Breast epithelium (tissue), 3 donors: ENCODE data around the gene DNAH7.

Experiments
- POLR2A ChIP-seq: fragments of 450-650 bp; IDR thresholded peaks from one replicate; pipeline ENCODE4 v1.6.1; 2016; ENCODE audit warnings: antibody characterized with exemption, mild to moderate bottlenecking, moderate library complexity
- TF ChIP-seq, protein P1 (sequence below), 3 donors: fragments of 450-650 bp; IDR thresholded peaks; one replicate each; pipeline ENCODE4 v1.5.1; 2016 to 2017; ENCODE audit warnings: antibody characterized with exemption in 3 of 3, mild to moderate bottlenecking in 3 of 3, moderate library complexity in 3 of 3

DNA sequence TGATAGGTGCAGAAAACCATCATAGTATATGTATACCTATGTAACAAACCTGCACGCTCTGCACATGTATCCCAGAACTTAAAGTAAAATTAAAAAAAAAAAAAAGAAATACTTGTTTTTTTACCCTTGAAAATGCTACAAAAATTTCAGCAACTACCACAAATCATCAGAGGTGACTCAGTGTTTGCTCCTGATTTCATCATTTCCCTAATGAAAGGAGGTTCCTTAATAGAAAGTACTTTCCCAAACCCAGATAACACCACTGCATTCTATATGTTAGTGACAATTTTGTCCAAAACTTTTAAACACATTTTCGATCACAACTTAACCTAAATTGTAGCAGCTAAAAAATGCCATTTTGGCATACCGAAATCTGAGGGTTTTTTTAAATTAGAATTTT is 248.3 kb downstream of the DNAH7 start:
- TF ChIP-seq, protein P1, sequence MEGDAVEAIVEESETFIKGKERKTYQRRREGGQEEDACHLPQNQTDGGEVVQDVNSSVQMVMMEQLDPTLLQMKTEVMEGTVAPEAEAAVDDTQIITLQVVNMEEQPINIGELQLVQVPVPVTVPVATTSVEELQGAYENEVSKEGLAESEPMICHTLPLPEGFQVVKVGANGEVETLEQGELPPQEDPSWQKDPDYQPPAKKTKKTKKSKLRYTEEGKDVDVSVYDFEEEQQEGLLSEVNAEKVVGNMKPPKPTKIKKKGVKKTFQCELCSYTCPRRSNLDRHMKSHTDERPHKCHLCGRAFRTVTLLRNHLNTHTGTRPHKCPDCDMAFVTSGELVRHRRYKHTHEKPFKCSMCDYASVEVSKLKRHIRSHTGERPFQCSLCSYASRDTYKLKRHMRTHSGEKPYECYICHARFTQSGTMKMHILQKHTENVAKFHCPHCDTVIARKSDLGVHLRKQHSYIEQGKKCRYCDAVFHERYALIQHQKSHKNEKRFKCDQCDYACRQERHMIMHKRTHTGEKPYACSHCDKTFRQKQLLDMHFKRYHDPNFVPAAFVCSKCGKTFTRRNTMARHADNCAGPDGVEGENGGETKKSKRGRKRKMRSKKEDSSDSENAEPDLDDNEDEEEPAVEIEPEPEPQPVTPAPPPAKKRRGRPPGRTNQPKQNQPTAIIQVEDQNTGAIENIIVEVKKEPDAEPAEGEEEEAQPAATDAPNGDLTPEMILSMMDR (IDR thresholded peaks at IDR 0.05), result no peak
- no peak for TF ChIP-seq POLR2A
